Measurements from ENCODE around the gene IZUMO1. TPM values are rescaled to one million over a fixed set of nuclear protein-coding genes. Genes with fewer than 3 reads are reported as not detected.
A peak's percentile ranks its signal among the peaks of the same experiment; 100 is the strongest.
"Not testable (repeated sequence)": the region's sequence is repeated elsewhere in the genome, so short reads cannot be mapped to it uniquely, and the experiment has no call there.

The IZUMO1 gene
- not detected for total RNA-seq (2021; fragmentation: NEBNext Ultra II Directional; extraction: Animal tissue kit (Norgen Biotek cat#: 25700))
- long read RNA-seq, result 0 reads

GRCh38 chr19:48746738-48747575, at the start of gene IZUMO1:
IZUMO1 (minus strand) TSS chr19:48746909; CDS start chr19:48745859, 1,050 bp downstream.
- peak within 1 kb of the TSS; percentile 82 for H3K4me3 Mint-ChIP-seq
- peaks cover 15% of the 10 kb centered on the region for H3K27me3 Mint-ChIP-seq (ENCODE audit: insufficient read depth)
- H3K4me1 Mint-ChIP-seq (ENCODE audit: low read depth), result 0 out of 2 replicates have a peak, but pooled peaks cover under 1% of the 10 kb centered on the region
- peak; percentile 79 for DNase-seq
- H3K27ac Mint-ChIP-seq, result peak within 1 kb of the TSS; percentile 36; the same call in 1 of the 2 replicates
- H3K9me3 Mint-ChIP-seq, result no peaks in the 10 kb centered on the region; the same call in 1 of the 2 replicates
- no peak for TF ChIP-seq CTCF (IDR thresholded peaks at IDR 0.05)
- peaks cover 5% of the 10 kb centered on the region; the same call in 1 of the 2 replicates for H3K36me3 Mint-ChIP-seq (ENCODE audit: low read depth)

- Mint-ChIP-seq H3K27me3 (ENCODE audit: insufficient read depth) (no peaks in the 10 kb centered on the region; the same call in 1 of the 2 replicates), H3K36me3 (ENCODE audit: low read depth) (no peaks in the 10 kb centered on the region), H3K27ac (peak overlapping the region; percentile 95), H3K4me1 (ENCODE audit: low read depth) (peaks cover 16% of the 10 kb centered on the region), H3K9me3 (no peaks in the 10 kb centered on the region), H3K4me3 (no peak overlapping the region; the same call in 1 of the 2 replicates)
- no peak for DNase-seq
- no peak for TF ChIP-seq CTCF (IDR thresholded peaks at IDR 0.05)
Observed at GRCh38 chr19:48795685-48796070, 49.0 kb upstream of the IZUMO1 start.

- peaks cover 16% of the 10 kb centered on the region for H3K4me1 Mint-ChIP-seq (ENCODE audit: low read depth)
- no peaks in the 10 kb centered on the region for H3K9me3 Mint-ChIP-seq
- peak; percentile 92 for DNase-seq
- peak; percentile 98 for TF ChIP-seq CTCF (IDR thresholded peaks at IDR 0.05)
- H3K27me3 Mint-ChIP-seq (ENCODE audit: insufficient read depth), result no peaks in the 10 kb centered on the region; the same call in 1 of the 2 replicates
- peak overlapping the region; percentile 88 for H3K4me3 Mint-ChIP-seq
- peak overlapping the region; percentile 95 for H3K27ac Mint-ChIP-seq
- H3K36me3 Mint-ChIP-seq (ENCODE audit: low read depth), result no peaks in the 10 kb centered on the region
Observed at GRCh38 chr19:48795055-48795684, 48.5 kb upstream of the IZUMO1 start.

GRCh38 chr19:48794291-48794690, 47.6 kb upstream of the IZUMO1 start:
- Mint-ChIP-seq H3K4me3 (peak overlapping the region; percentile 88), H3K27ac (peak overlapping the region; percentile 95), H3K9me3 (no peaks in the 10 kb centered on the region), H3K4me1 (ENCODE audit: low read depth) (peaks cover 16% of the 10 kb centered on the region), H3K27me3 (ENCODE audit: insufficient read depth) (no peaks in the 10 kb centered on the region; the same call in 1 of the 2 replicates), H3K36me3 (ENCODE audit: low read depth) (no peaks in the 10 kb centered on the region)
- no peak for DNase-seq
- no peak for TF ChIP-seq CTCF (IDR thresholded peaks at IDR 0.05)

GRCh38 chr19:48793271-48793670, 46.6 kb upstream of the IZUMO1 start:
- Mint-ChIP-seq H3K4me3 (no peak overlapping the region), H3K27me3 (ENCODE audit: insufficient read depth) (no peaks in the 10 kb centered on the region; the same call in 1 of the 2 replicates)

DNA sequence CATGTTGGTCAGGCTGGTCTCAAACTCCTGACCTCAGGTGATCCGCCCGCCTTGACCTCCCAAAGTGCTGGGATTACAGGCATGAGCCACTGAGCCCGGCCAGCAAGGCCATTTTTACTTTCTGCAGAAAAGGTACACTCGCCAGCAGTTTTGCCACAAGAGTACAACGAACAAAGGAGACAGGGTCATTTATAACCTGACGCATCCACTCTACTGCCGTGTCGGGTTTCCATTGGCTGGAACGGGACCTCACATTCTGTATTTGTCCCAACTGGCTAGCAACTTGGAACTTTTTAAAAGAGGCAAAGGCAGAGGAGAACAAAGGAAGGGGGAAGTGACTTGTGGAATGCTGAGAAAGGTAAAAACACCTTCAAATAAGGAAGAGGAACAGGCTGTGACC, 40.6 kb upstream of the IZUMO1 start:
- not testable (repeated sequence) for H3K4me1 Mint-ChIP-seq (ENCODE audit: low read depth); H3K9me3 Mint-ChIP-seq; H3K36me3 Mint-ChIP-seq (ENCODE audit: low read depth); H3K4me3 Mint-ChIP-seq; H3K27me3 Mint-ChIP-seq (ENCODE audit: insufficient read depth); DNase-seq; H3K27ac Mint-ChIP-seq

More at GRCh38 chr19:48793271-48793670, 46.6 kb upstream of the IZUMO1 start:
- TF ChIP-seq CTCF (IDR thresholded peaks at IDR 0.05), result no peak
- H3K27ac Mint-ChIP-seq, result no peak overlapping the region
- H3K4me1 Mint-ChIP-seq (ENCODE audit: low read depth), result peaks cover 16% of the 10 kb centered on the region
- DNase-seq, result no peak
- H3K36me3 Mint-ChIP-seq (ENCODE audit: low read depth), result no peaks in the 10 kb centered on the region
- H3K9me3 Mint-ChIP-seq, result no peaks in the 10 kb centered on the region

DNA sequence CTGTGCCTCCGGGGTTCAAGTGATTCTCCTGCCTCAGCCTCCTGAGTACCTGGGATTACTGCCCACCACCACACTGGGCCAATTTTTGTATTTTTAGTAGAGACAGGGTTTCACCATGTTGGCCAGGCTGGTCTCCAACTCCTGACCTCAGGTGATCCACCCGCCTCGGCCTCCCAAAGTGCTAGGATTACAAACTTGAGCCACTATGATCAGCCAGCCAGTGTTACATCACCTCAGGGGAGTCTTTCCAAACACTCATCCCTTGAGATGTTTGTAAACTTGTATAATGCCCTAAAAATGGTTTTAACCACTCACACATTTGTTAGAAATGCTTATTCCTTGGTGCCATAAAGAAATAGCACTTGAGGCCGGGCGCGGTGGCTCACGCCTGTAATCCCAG, 39.7 kb upstream of the IZUMO1 start:
- H3K4me1 Mint-ChIP-seq (ENCODE audit: low read depth); H3K27me3 Mint-ChIP-seq (ENCODE audit: insufficient read depth); H3K4me3 Mint-ChIP-seq; H3K36me3 Mint-ChIP-seq (ENCODE audit: low read depth); DNase-seq; H3K9me3 Mint-ChIP-seq; H3K27ac Mint-ChIP-seq: not testable (repeated sequence)
